ENCODE results near the gene CRYM.

- TF ChIP-seq CTCF (conservative IDR thresholded peaks at IDR 0.05) (no peak), EZH2 (IDR thresholded peaks at IDR 0.05; ENCODE audit: low read depth) (no peak)
Measured at GRCh38 chr16:21275529-21275928, 2.6 kb downstream of the CRYM start.

All from PC-9 (cell line).